Globus pallidus (tissue), 1 donor: Measurements from ENCODE around the gene CHD6.

Experiments used
- DNase-seq: peaks from one replicate; pipeline ENCODE4 v3.0.0-alpha.2; 2015; ENCODE audit warnings: low spot score

The CHD6 gene

GRCh38 chr20:41392871-41393704 lies 225.1 kb downstream of the CHD6 start:
- peak; percentile 80 for DNase-seq

GRCh38 chr20:41392295-41392694 lies 225.9 kb downstream of the CHD6 start:
- no peak for DNase-seq

GRCh38 chr20:41391587-41392001 lies 226.6 kb downstream of the CHD6 start:
- DNase-seq = no peak

DNA sequence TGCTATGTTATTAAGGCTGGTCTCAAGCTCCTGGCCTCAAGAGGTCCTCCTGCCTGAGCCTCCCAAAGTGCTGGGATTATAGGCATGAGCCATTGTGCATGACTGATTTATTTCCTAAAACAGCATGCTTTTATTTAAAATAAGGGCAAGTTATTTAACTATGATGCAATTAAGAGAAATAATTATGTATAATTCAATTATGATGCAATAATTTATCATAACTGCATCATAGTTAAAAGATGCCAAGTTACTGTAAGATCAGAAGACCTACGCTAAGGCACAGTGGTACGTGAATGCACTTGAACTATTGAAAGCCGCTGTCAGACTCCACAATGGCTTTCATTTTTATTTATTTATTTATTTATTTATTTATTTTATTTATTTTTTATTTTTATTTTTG lies 227.3 kb downstream of the CHD6 start:
- DNase-seq = no peak

- DNase-seq = no peak
Observed at GRCh38 chr20:41387444-41387851, 230.7 kb downstream of the CHD6 start.

DNA sequence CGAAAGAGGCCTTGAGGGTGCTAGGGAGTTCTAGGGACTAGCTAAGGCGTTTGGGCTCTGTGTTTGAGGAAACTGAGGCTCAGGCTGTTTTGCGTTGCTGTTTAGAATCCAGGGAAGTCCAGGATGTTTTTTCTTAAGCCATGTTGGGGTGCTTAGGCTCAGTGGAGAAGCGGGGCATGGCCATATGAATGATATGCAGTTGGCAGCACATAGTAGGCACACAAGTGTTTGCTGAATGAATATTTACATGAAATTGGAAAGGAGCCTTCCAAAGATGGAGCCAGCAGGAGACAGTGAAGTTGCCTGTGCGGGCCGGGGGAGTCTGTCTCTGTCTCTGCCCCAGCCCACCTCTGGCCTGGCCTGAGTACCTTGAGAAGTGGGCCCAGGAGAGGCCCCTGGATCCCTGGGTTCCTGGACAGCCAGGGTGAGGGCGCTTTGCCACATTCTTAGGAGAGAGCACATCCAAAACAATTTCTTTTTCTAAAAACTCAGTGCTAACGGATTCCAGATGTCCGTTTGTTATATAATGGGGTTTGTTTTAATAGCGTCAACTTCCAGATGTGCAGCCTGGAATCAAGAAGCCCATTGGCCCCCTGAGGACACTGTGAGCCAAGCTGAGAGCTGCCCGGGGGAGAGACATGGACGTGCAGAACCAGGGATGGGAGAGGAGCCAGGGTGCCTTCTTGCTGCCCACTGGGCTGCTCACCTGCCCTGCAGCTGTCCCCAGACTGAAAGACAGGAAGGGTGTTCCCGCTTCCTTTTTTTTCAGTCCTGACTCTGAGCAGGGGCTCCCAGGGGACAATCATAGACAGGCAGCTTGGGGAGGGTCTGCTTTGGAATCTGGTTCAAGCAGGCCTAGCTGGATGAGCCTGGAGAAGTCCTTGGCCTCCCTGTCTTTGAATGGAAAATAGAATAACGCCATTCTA lies 231.4 kb downstream of the CHD6 start:
- DNase-seq = no peak

- no peak for DNase-seq
Observed at GRCh38 chr20:41382791-41383305, 235.3 kb downstream of the CHD6 start.

DNA sequence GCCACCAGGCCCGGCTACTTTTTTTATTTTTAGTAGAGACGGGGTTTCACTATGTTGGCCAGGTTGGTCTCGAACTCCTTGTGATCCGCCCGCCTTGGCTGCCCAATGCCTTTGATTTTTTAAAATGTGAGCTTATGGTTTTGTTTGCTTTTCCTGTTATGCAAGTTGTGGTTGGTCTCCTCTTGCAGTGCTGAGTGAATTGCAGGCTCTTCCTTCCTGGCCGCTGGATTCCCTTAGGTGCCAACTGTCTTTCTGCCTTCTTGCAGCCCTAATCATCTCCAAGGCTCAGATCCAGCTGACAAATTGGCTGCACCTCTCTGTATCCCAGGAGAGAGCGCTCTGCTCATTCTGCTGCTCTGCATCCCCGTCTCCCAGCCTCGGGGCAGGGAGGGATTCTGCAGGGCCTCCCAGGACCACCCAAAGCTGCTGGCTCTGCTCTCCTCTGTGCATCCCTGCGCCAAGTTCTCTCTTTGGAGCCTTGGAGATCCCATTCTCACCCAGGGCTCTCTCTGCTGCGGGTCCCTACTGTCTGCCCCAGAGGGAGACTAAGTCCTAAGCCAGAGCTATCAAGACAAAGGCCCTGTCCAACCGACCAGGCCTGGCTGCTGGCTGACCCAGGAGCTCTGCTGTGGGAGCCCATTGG lies 237.5 kb downstream of the CHD6 start:
- peak; percentile 39 for DNase-seq

- DNase-seq = no peak
Observed at GRCh38 chr20:41379551-41379950, 238.6 kb downstream of the CHD6 start.

- no peak for DNase-seq
Observed at GRCh38 chr20:41377275-41377674, 240.9 kb downstream of the CHD6 start.

- no peak for DNase-seq
Observed at GRCh38 chr20:41376349-41376748, 241.8 kb downstream of the CHD6 start.

DNA sequence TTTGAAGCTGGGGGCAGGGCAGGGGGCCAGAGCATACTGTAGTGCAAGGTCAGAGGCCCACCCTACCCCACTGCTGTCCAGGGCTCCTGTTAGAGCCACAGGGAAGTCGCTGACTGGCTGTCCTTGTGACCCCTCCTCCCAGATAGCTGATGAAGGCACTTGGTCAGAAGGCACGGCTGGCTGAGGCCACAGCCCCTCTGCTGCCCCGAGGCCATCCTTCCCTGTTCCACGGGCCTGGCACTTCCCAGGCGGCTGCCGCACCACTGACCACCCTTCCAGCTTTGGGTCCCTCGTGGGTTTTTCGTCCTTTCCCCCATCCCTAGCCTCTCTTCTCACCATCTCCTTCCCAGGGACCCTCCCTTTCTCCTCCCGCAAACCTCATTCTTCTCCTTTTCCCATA lies 242.3 kb downstream of the CHD6 start:
- no peak for DNase-seq

DNA sequence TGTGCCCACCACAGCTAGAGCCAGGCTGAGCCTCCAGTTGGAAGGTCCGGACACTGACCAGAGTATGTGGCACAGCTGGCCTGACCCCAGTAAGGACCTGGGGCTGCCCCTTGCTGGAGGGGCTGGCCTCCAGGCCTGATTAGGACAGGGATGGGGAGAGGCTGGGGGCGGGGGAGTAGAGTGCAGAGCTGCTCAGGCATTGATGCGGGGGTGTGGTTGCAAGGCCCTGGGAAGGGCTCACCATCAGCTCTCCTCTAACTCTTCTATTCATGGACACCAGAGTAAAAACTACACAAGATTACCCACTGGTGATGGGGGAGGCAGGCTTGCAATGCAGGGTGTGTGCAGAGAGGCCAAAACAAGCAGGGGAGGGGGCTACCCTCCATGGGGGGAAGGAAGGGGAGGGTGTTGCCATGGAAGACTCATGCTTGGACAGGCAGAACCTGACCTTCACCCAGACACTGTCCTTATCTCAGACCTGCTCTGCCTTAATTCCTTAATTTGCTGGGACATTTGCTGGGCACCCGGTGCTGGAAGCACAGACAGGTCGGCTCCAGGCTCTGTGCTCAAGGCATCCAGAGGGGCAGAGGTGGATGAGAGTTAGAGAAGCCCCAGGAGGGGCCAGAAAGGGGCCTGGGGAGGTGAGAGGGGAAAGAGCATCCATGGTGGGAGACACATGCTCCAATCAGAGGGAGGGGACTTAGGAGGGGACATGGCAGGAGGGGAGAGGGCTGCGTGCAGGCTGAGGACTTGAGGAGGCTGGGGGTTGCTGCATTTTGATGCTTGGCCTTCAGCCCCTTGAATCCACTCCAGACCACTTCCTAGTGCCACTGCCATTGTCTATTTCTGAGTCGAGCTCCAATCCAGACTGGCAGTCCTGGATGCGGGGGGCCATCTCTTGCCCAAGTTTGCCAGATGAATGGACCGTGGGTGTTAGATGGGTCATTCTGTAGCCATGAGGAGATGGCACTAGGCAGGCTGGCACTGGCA lies 244.0 kb downstream of the CHD6 start:
- DNase-seq = no peak

GRCh38 chr20:41373251-41373783 lies 244.9 kb downstream of the CHD6 start:
- no peak for DNase-seq

- DNase-seq = no peak
Observed at GRCh38 chr20:41371371-41371770, 246.8 kb downstream of the CHD6 start.

- no peak for DNase-seq
Observed at GRCh38 chr20:41370176-41370575, 248.0 kb downstream of the CHD6 start.

- no peak for DNase-seq
Observed at GRCh38 chr20:41369673-41370072, 248.5 kb downstream of the CHD6 start.

DNA sequence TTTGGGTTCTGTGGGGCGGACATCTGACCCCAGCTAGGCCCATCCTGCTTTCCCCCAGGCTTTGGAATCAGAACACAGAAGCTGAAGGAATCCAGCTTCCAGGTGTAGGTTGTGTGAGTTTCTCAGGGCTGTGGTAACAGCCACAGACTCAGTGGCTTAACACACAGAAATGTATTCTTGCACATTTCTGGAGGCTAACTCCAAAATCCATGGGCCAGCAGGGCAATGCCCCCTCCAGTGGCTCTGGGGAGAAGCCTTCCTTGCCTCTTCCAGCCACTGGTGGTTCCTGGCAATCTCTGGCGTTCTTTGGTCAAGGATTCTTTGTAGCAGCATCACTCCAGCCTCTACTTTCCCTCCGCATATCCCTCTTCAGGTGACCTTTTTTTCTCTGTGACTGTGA lies 250.2 kb downstream of the CHD6 start:
- DNase-seq = no peak

- DNase-seq = no peak
Observed at GRCh38 chr20:41367393-41367695, 250.8 kb downstream of the CHD6 start.

DNA sequence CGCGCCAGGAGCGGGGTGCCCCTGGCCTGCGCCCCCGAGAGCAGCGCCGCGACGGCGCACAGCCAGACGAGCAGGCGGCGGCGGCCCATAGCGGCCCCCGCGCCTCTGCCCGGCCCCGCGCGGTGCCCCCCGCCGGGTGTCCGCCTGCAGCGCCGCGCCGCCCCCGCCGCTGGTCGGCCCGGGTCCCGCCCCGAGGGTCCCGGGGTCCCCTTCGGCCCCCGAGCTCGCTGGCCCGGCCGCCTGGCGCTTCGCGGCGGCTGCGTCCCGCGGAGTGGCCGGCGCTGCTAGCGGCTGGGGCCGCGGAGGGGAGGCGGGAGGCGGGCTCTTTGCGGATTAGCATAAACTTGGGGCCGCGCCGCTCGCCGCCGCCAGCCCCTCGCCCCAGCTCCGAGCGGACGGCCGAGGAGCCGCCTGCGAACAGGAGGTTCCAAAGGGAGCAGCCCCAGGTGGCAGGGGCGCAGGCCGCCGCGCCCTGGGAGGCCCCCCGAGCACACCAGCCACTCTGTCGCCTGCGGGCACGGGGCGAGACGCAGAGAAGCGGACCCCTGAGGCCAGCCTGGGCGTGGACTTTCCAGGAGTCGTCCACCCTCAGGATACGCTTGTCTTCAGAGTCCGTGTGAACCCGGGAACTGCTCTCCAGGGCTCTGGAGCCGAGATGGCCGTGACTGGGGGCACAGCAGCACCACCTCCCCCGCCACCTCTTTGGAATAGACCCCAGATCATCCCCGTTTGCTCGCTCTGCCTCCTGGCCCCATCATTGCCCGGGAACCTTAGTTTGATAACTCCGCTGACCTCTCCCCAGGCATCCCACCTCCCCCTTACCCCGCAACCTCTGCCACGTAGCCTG lies 251.4 kb downstream of the CHD6 start, which contains the start of gene EMILIN3:
Gene EMILIN3, minus strand, starts transcription at position 273 of the 847 bp plus-strand sequence. Its CDS starts 184 bp downstream, at position 89.
- no peak for DNase-seq
